H7 (cell line): ENCODE results near the gene PTPRQ. TPM values are rescaled to one million over a fixed set of nuclear protein-coding genes. Genes with fewer than 3 reads are reported as not detected.

Experiments
- DNase-seq: peaks from one replicate; pipeline ENCODE4 v3.0.0; 2012
- H3K27me3 ChIP-seq: 2 replicates; pipeline ENCODE4 v1.6.0; 2011; ENCODE audit warnings: mild to moderate bottlenecking, low read length; ENCODE audit not compliant: control insufficient read depth, insufficient read depth
- H3K36me3 ChIP-seq: replicated peaks from 2 replicates; pipeline ENCODE4 v1.5.1; 2011; ENCODE audit warnings: low read length; ENCODE audit not compliant: control insufficient read depth, insufficient read depth
- H3K4me3 ChIP-seq: 2 replicates; pipeline ENCODE4 v1.5.1; 2011; ENCODE audit warnings: low read depth, mild to moderate bottlenecking, control low read depth, low read length, moderate library complexity; ENCODE audit not compliant: insufficient read depth
- total RNA-seq: library from RNA; depleted of rRNA; stranded (reverse); fragments of >200 nt; shearing (Covaris generic); gene quantifications from 2 replicates; pipeline ENCODE4 v1.2.3, GENCODE V29; 2014

The PTPRQ gene
- total RNA-seq, 1 experiment from 2014 or later = 0.21 TPM

- no peaks in the 10 kb centered on the region for H3K27me3 ChIP-seq
- DNase-seq = no peak
- no peak overlapping the region for H3K4me3 ChIP-seq
- no peaks in the 10 kb centered on the region for H3K36me3 ChIP-seq
Measured at GRCh38 chr12:80676856-80677255, 232.8 kb downstream of the PTPRQ start.

- Histone ChIP-seq H3K4me3 (no peak overlapping the region), H3K36me3 (no peaks in the 10 kb centered on the region), H3K27me3 (no peaks in the 10 kb centered on the region)
- DNase-seq = no peak
Measured at GRCh38 chr12:80677994-80678393, 234.0 kb downstream of the PTPRQ start.

GRCh38 chr12:80679346-80680131 is 235.5 kb downstream of the PTPRQ start:
- Histone ChIP-seq H3K27me3 (no peaks in the 10 kb centered on the region), H3K4me3 (no peak overlapping the region), H3K36me3 (no peaks in the 10 kb centered on the region)
- DNase-seq = no peak

- no peak for DNase-seq
- H3K27me3 ChIP-seq = no peaks in the 10 kb centered on the region
- H3K36me3 ChIP-seq = no peaks in the 10 kb centered on the region
Measured at GRCh38 chr12:80681287-80681686, 237.3 kb downstream of the PTPRQ start.

GRCh38 chr12:80681786-80682185 is 237.8 kb downstream of the PTPRQ start:
- no peak for DNase-seq

More at GRCh38 chr12:80681287-80681686, 237.3 kb downstream of the PTPRQ start:
- no peak overlapping the region for H3K4me3 ChIP-seq

GRCh38 chr12:80684077-80684495 is 240.1 kb downstream of the PTPRQ start:
- H3K36me3 ChIP-seq = no peaks in the 10 kb centered on the region
- no peak overlapping the region for H3K4me3 ChIP-seq
- no peaks in the 10 kb centered on the region for H3K27me3 ChIP-seq
- DNase-seq = peak; percentile 9

More at GRCh38 chr12:80681786-80682185, 237.8 kb downstream of the PTPRQ start:
- no peaks in the 10 kb centered on the region for H3K36me3 ChIP-seq
- no peak overlapping the region for H3K4me3 ChIP-seq
- no peaks in the 10 kb centered on the region for H3K27me3 ChIP-seq

GRCh38 chr12:80690090-80690489 is 246.1 kb downstream of the PTPRQ start:
- H3K36me3 ChIP-seq = no peaks in the 10 kb centered on the region
- DNase-seq = no peak
- H3K27me3 ChIP-seq = no peaks in the 10 kb centered on the region
- no peak overlapping the region for H3K4me3 ChIP-seq

- no peak overlapping the region for H3K4me3 ChIP-seq
- no peaks in the 10 kb centered on the region for H3K36me3 ChIP-seq
- H3K27me3 ChIP-seq = no peaks in the 10 kb centered on the region
- no peak for DNase-seq
Measured at GRCh38 chr12:80690513-80690912, 246.5 kb downstream of the PTPRQ start.

- Histone ChIP-seq H3K4me3 (no peak overlapping the region), H3K36me3 (no peaks in the 10 kb centered on the region), H3K27me3 (no peaks in the 10 kb centered on the region; the same call in 1 of the 2 replicates)
- no peak for DNase-seq
Measured at GRCh38 chr12:80692114-80692513, 248.1 kb downstream of the PTPRQ start.

GRCh38 chr12:80697270-80697887 is 253.3 kb downstream of the PTPRQ start:
- H3K36me3 ChIP-seq = no peaks in the 10 kb centered on the region
- H3K27me3 ChIP-seq = no peaks in the 10 kb centered on the region; the same call in 1 of the 2 replicates
- no peak for DNase-seq
- no peak overlapping the region for H3K4me3 ChIP-seq

- no peaks in the 10 kb centered on the region; the same call in 1 of the 2 replicates for H3K27me3 ChIP-seq
- H3K4me3 ChIP-seq = no peak overlapping the region
- DNase-seq = no peak
- H3K36me3 ChIP-seq = no peaks in the 10 kb centered on the region
Measured at GRCh38 chr12:80698256-80698655, 254.2 kb downstream of the PTPRQ start.

GRCh38 chr12:80698847-80699542 is 255.0 kb downstream of the PTPRQ start:
- H3K4me3 ChIP-seq = no peak overlapping the region
- no peak for DNase-seq
- peaks cover 7% of the 10 kb centered on the region; the same call in 1 of the 2 replicates for H3K27me3 ChIP-seq
- H3K36me3 ChIP-seq = no peaks in the 10 kb centered on the region

- no peaks in the 10 kb centered on the region for H3K36me3 ChIP-seq
- no peak overlapping the region for H3K4me3 ChIP-seq
- no peak for DNase-seq
- peaks cover 15% of the 10 kb centered on the region for H3K27me3 ChIP-seq
Measured at GRCh38 chr12:80700327-80700726, 256.3 kb downstream of the PTPRQ start.

GRCh38 chr12:80701388-80701787 is 257.4 kb downstream of the PTPRQ start:
- Histone ChIP-seq H3K4me3 (no peak overlapping the region), H3K36me3 (no peaks in the 10 kb centered on the region), H3K27me3 (peaks cover 25% of the 10 kb centered on the region)
- DNase-seq = no peak
